ENCODE measurements around the gene ADCY5. TPM values are rescaled to one million over a fixed set of nuclear protein-coding genes. Genes with fewer than 3 reads are reported as not detected.

Gene ADCY5
- total and polyA plus RNA-seq, 2 donors = 0.76 to 1.7 TPM

DNA sequence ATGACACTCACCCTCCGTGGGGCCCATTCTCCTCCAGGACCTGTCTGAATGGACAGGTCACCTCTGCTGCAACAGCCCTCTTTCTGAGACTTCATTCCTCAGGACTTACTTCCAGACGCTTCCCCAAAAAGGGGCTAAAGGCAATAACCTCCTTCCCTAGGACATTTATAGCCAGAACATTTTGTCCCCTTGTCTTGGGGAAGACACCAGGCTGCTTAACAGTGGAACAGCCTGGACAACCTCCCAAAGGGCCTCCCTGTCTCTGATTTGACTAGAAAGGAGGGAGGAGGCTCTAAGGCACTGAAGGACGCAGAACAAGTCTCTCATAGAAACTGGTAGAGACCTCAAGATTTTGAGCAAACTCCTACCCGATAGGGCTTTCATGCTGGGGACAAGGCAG lies 32.7 kb downstream of the ADCY5 start:
- H3K36me3 ChIP-seq (ENCODE audit: control insufficient read depth in 2 of 2, insufficient read depth in 2 of 2, low read length in 1 of 2) = no peaks in the 10 kb centered on the region
- H3K9me3 ChIP-seq (ENCODE audit: control insufficient read depth in 2 of 2, insufficient read depth in 1 of 2, low read length in 1 of 2) = no peaks in the 10 kb centered on the region
- no peak overlapping the region for H3K4me3 ChIP-seq (ENCODE audit: low read length in 2 of 2)
- H3K27me3 ChIP-seq (ENCODE audit: control insufficient read depth in 2 of 2, insufficient read depth in 1 of 2, low read length in 1 of 2) = no peaks in the 10 kb centered on the region
- WGBS = 96% methylated on average over 4 of the region's 4 CpGs
- peaks cover 0 to 7% of the 10 kb centered on the region in 2 donors for H3K4me1 ChIP-seq (ENCODE audit: control insufficient read depth in 2 of 2, insufficient read depth in 2 of 2, low read length in 2 of 2)
- no peak overlapping the region for H3K27ac ChIP-seq (ENCODE audit: low read depth in 1 of 2, low read length in 1 of 2)
- no peak for DNase-seq (ENCODE audit: low read depth in 6 of 9, low spot score in 9 of 9)

DNA sequence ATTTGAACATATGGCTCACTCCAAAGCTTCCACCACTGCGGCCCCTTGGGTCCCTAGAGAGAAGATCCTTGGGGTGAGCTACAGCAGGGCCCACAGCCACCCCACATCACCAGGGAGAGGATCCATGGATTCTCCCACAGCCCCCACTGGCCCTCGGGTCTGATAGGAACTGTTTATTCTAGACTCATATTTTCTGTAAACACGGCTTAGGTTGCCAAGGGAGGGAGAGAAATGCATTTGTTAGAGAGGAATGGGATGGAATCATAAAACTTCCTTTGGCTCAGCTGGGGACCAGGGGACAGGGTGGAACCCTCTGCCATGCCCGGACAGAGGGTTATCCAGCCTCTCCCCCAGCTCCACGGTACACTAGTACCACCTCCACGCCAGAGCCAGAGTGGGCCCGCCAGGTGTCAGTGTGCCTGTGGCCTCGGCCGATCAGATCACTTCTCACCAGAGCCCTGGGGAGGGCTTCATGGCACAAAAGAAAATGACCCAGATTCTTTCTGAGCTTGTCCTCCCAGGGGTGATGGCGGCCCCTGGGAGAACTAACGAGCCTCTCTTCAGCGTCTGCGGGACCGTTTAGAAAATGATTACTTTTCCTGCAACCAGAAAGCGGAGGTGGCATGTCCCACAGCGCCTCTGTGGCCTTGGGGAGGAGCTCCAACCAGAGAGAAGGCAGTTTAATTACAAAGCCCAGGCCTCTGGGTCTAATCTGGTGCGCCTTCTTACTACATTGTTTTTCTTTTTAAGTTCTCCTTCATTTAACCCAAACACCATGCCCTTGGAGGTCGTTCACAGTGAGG lies 33.7 kb downstream of the ADCY5 start:
- Histone ChIP-seq H3K9me3 (ENCODE audit: control insufficient read depth in 2 of 2, insufficient read depth in 1 of 2, low read length in 1 of 2) (no peaks in the 10 kb centered on the region), H3K36me3 (ENCODE audit: control insufficient read depth in 2 of 2, insufficient read depth in 2 of 2, low read length in 1 of 2) (no peaks in the 10 kb centered on the region), H3K4me1 (ENCODE audit: control insufficient read depth in 2 of 2, insufficient read depth in 2 of 2, low read length in 2 of 2) (peaks cover 0 to 7% of the 10 kb centered on the region in 2 donors), H3K4me3 (ENCODE audit: low read length in 2 of 2) (no peak overlapping the region), H3K27me3 (ENCODE audit: control insufficient read depth in 2 of 2, insufficient read depth in 1 of 2, low read length in 1 of 2) (no peaks in the 10 kb centered on the region), H3K27ac (ENCODE audit: low read depth in 1 of 2, low read length in 1 of 2) (no peak overlapping the region)
- DNase-seq (ENCODE audit: low read depth in 6 of 9, low spot score in 9 of 9) = no peak
- 95% methylated on average over 18 of the region's 18 CpGs for WGBS

DNA sequence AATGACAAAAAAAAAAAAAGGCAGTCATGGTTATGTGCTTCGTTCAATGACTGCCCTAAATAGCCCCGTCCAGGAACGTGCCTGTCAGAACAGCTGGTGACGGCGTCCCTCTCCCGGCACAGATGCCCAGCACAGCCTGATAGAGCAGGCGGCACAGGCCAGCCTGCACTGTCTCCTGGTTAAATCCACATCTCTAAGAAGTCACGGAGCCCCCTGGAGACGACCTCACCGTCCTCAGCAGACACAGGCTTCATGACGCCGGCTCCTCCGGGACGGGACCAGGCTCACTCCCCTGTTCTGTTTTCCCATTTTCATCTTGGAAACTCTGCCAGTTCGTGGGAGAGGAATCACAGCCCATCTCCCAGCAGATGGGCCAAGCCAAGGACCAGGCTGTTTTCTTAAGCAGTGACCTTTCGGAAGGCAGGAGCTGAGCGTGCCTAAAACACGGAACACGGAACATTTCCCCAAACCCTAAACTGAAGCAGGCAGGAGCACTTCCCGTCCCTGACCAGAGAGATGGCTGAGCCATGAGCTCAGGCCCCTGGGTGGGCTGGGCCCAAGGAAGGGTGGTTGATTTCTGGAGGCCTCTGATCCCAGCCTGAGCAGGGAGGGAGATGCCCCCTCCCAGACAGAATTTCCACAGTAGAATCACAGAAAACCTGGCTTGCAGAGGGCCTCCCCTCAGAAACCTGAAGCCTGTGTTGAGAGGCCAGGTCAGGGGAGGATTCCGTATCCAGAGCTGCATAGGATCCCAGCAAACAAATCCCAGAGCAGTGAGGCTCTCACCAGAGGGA lies 35.9 kb downstream of the ADCY5 start:
- DNase-seq (ENCODE audit: low read depth in 6 of 9, low spot score in 9 of 9) = no peak
- no peak overlapping the region for H3K27ac ChIP-seq (ENCODE audit: low read depth in 1 of 2, low read length in 1 of 2)
- WGBS = 93% methylated on average over 21 of the region's 21 CpGs
- no peaks in the 10 kb centered on the region for H3K9me3 ChIP-seq (ENCODE audit: control insufficient read depth in 2 of 2, insufficient read depth in 1 of 2, low read length in 1 of 2)
- peaks cover 0 to 7% of the 10 kb centered on the region in 2 donors for H3K4me1 ChIP-seq (ENCODE audit: control insufficient read depth in 2 of 2, insufficient read depth in 2 of 2, low read length in 2 of 2)
- H3K27me3 ChIP-seq (ENCODE audit: control insufficient read depth in 2 of 2, insufficient read depth in 1 of 2, low read length in 1 of 2) = no peaks in the 10 kb centered on the region
- H3K4me3 ChIP-seq (ENCODE audit: low read length in 2 of 2) = no peak overlapping the region
- no peaks in the 10 kb centered on the region for H3K36me3 ChIP-seq (ENCODE audit: control insufficient read depth in 2 of 2, insufficient read depth in 2 of 2, low read length in 1 of 2)

DNA sequence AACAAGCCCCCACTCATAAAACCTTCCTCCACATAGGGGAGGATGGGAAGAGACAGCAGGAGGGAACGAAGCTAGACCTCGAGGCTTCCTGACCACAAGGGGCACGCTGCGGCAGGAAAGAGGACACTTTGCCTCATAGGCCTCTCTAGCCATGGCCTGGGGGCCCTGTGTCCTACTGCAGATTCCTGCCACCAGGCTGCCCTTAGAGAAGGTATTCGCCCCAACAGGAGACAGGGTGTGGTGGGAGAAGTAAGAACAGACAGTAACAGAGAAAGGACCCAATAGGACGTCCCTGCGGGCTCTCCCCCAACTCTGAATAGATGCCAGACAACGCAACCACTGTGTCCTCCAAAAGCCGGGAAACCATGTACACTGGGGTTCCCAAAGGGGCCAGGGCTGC lies 36.8 kb downstream of the ADCY5 start:
- Histone ChIP-seq H3K9me3 (ENCODE audit: control insufficient read depth in 2 of 2, insufficient read depth in 1 of 2, low read length in 1 of 2) (no peaks in the 10 kb centered on the region), H3K4me1 (ENCODE audit: control insufficient read depth in 2 of 2, insufficient read depth in 2 of 2, low read length in 2 of 2) (peaks cover 0 to 7% of the 10 kb centered on the region in 2 donors), H3K36me3 (ENCODE audit: control insufficient read depth in 2 of 2, insufficient read depth in 2 of 2, low read length in 1 of 2) (no peaks in the 10 kb centered on the region), H3K4me3 (ENCODE audit: low read length in 2 of 2) (no peak overlapping the region), H3K27me3 (ENCODE audit: control insufficient read depth in 2 of 2, insufficient read depth in 1 of 2, low read length in 1 of 2) (no peaks in the 10 kb centered on the region), H3K27ac (ENCODE audit: low read depth in 1 of 2, low read length in 1 of 2) (no peak overlapping the region)
- DNase-seq (ENCODE audit: low read depth in 6 of 9, low spot score in 9 of 9) = no peak
- 84% methylated on average over 9 of the region's 9 CpGs for WGBS

DNA sequence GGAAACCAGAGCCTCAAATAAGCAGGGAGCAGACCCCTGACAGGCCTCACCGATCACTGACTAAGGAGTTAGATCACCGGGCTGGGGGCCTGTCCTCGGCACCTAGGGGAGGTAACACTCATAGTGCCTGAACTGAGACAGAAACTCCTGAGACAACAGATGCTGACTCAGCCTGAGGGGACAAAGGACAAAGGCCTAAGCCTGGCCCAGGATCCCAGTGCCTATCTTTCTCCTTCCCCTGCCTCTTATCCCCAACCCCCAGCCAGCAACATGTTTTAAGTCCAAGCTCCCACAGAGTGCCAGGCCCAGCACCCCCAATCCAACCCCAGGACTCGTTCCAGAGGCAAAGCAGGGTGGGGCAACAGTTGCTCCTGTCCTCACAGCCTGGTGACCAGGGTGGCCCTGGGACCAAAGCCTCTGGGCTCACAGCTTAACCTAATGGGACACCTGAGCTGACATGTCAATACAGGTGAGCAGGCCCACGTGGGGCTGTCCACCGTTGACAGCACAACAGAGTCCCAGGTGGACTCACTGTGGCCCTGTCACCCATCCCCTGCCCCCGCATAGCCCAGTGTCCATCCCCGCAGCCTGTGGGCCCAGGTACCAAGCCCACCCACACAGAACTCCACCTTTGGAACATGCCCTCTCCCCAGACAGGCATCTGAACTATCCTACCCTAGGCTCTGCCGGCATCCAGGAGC lies 37.4 kb downstream of the ADCY5 start:
- peaks cover 0 to 7% of the 10 kb centered on the region in 2 donors for H3K4me1 ChIP-seq (ENCODE audit: control insufficient read depth in 2 of 2, insufficient read depth in 2 of 2, low read length in 2 of 2)
- 85% methylated on average over 9 of the region's 9 CpGs for WGBS
- no peaks in the 10 kb centered on the region for H3K27me3 ChIP-seq (ENCODE audit: control insufficient read depth in 2 of 2, insufficient read depth in 1 of 2, low read length in 1 of 2)
- no peak for DNase-seq (ENCODE audit: low read depth in 6 of 9, low spot score in 9 of 9)
- H3K4me3 ChIP-seq (ENCODE audit: low read length in 2 of 2) = no peak overlapping the region
- no peaks in the 10 kb centered on the region for H3K36me3 ChIP-seq (ENCODE audit: control insufficient read depth in 2 of 2, insufficient read depth in 2 of 2, low read length in 1 of 2)
- H3K9me3 ChIP-seq (ENCODE audit: control insufficient read depth in 2 of 2, insufficient read depth in 1 of 2, low read length in 1 of 2) = no peaks in the 10 kb centered on the region
- H3K27ac ChIP-seq (ENCODE audit: low read depth in 1 of 2, low read length in 1 of 2) = no peak overlapping the region

DNA sequence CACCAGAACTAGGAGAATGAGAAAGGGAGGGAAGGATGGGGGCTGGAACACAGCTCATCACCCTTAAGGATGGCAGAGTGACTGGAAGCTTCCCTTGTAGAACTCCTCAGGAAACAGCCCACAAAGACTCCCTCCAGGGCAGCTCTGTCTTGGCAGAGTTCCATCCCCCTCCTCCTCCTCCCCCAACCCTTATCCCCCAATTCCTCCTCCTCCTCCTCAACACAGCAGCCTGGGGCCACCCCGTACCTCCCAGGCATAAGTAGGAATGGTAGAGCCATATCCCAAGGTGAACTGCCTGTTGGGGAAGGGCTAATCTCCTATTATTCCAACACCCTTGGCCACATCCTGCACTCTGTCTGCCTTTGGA lies 38.8 kb downstream of the ADCY5 start:
- DNase-seq (ENCODE audit: low read depth in 6 of 9, low spot score in 9 of 9) = no peak
- Histone ChIP-seq H3K4me1 (ENCODE audit: control insufficient read depth in 2 of 2, insufficient read depth in 2 of 2, low read length in 2 of 2) (peaks cover 0 to 7% of the 10 kb centered on the region in 2 donors), H3K27me3 (ENCODE audit: control insufficient read depth in 2 of 2, insufficient read depth in 1 of 2, low read length in 1 of 2) (no peaks in the 10 kb centered on the region), H3K4me3 (ENCODE audit: low read length in 2 of 2) (no peak overlapping the region), H3K9me3 (ENCODE audit: control insufficient read depth in 2 of 2, insufficient read depth in 1 of 2, low read length in 1 of 2) (no peaks in the 10 kb centered on the region), H3K27ac (ENCODE audit: low read depth in 1 of 2, low read length in 1 of 2) (no peak overlapping the region), H3K36me3 (ENCODE audit: control insufficient read depth in 2 of 2, insufficient read depth in 2 of 2, low read length in 1 of 2) (no peaks in the 10 kb centered on the region)
- WGBS = 81% methylated on average over 1 of the region's 1 CpG

DNA sequence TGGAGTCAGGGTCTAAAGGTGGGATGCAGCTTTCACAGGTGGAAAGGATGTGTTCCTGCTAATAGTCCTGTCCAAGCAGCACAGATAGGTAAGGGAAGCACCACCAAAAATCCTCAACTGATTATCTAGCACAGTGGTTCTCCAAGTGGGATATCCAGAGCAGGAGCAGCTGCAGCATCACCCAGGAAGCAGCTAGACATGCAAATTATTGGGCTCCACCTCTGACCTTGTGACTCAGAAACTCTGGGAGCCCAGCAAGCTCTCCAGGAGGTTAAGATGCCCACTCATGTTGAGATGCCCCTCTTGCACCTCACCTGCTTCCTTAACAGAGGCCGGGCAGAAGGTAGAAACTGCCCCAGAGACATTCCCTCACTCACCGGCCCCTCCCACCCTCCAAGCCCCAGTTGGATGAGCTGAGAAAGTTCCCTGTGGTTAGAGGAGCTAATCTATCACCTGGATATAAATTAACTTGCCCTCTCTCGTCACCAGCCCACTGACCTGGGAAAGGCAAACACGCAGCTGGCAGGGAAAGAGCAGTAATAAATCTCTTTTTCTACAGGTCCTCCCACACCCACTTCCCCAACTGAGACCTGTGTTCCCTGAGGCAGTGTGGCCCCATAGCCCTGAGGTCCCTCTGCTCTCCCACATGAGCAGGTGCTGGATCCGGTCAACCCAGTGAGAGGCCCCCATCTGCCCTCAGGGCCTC lies 39.3 kb downstream of the ADCY5 start:
- Histone ChIP-seq H3K36me3 (ENCODE audit: control insufficient read depth in 2 of 2, insufficient read depth in 2 of 2, low read length in 1 of 2) (no peaks in the 10 kb centered on the region), H3K4me1 (ENCODE audit: control insufficient read depth in 2 of 2, insufficient read depth in 2 of 2, low read length in 2 of 2) (peaks cover 0 to 7% of the 10 kb centered on the region in 2 donors), H3K27me3 (ENCODE audit: control insufficient read depth in 2 of 2, insufficient read depth in 1 of 2, low read length in 1 of 2) (no peaks in the 10 kb centered on the region), H3K27ac (ENCODE audit: low read depth in 1 of 2, low read length in 1 of 2) (no peak overlapping the region), H3K9me3 (ENCODE audit: control insufficient read depth in 2 of 2, insufficient read depth in 1 of 2, low read length in 1 of 2) (no peaks in the 10 kb centered on the region), H3K4me3 (ENCODE audit: low read length in 2 of 2) (no peak overlapping the region)
- no peak for DNase-seq (ENCODE audit: low read depth in 6 of 9, low spot score in 9 of 9)
- WGBS = 23% methylated on average over 5 of the region's 5 CpGs

DNA sequence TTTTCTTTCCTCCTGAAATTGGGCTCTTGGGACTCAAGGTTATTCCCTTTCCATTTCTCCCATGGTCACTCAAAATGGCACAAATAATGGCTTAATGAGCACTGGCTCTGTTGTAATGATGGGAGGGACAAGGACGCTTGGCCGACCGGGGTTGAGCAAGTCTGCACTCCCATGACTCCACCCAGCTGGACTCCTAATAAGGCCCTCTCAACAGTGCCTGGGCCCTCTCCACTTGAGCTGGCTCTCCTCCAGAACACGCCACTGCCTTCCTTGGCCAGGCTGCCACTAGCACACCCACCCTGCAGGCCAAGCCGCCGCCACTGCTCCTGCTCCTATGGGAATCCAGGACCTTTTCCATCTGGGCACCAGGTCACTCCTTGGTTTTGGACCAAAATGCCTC lies 42.3 kb downstream of the ADCY5 start:
- H3K4me1 ChIP-seq (ENCODE audit: control insufficient read depth in 2 of 2, insufficient read depth in 2 of 2, low read length in 2 of 2) = no peaks in the 10 kb centered on the region
- no peaks in the 10 kb centered on the region for H3K27me3 ChIP-seq (ENCODE audit: control insufficient read depth in 2 of 2, insufficient read depth in 1 of 2, low read length in 1 of 2)
- H3K4me3 ChIP-seq (ENCODE audit: low read length in 2 of 2) = no peak overlapping the region
- 95% methylated on average over 6 of the region's 6 CpGs for WGBS
- H3K36me3 ChIP-seq (ENCODE audit: control insufficient read depth in 2 of 2, insufficient read depth in 2 of 2, low read length in 1 of 2) = no peaks in the 10 kb centered on the region
- H3K9me3 ChIP-seq (ENCODE audit: control insufficient read depth in 2 of 2, insufficient read depth in 1 of 2, low read length in 1 of 2) = no peaks in the 10 kb centered on the region
- no peak overlapping the region for H3K27ac ChIP-seq (ENCODE audit: low read depth in 1 of 2, low read length in 1 of 2)
- no peak for DNase-seq (ENCODE audit: low read depth in 6 of 9, low spot score in 9 of 9)
